HepG2 (cell line): ENCODE data around the gene TUT7. TPM values are rescaled to one million over a fixed set of nuclear protein-coding genes. Genes with fewer than 3 reads are reported as not detected.

Experiments used
- ATAC-seq: fragments of 200-7000 bp; cut with Tn5 transposase; 3 replicates; pipeline ENCODE4 v1.9.1; 2020; ENCODE audit warnings: mild to moderate bottlenecking, moderate library complexity
- BruUV-seq: library from RNA; stranded (reverse); fragments of 400-500 nt; replicated peaks from 2 replicates; lab custom pipeline; 2021; lab: Mats Ljungman, UMichigan
- CTCF ChIA-PET: fragments of 300-600 bp; formaldehyde crosslinking; extraction: SDS; loops from one replicate; lab custom pipeline; 2021; ENCODE audit warnings: low total read pairs, inconsistent platforms, low intra/inter-chr PET ratio; lab: Yijun Ruan, JAX
- POLR2A ChIA-PET: fragments of 350-600 bp; sonication (Branson Sonifier 250); formaldehyde crosslinking; loops from one replicate; lab custom pipeline; 2020; ENCODE audit warnings: antibody characterized with exemption, inconsistent platforms; lab: Yijun Ruan, JAX
- DNase-seq: peaks from one replicate; pipeline ENCODE4 v3.0.0-alpha.2; 2015; ENCODE audit warnings: low spot score
- FAIRE-seq: peaks from 3 replicates; lab custom pipeline; 2011; peaks lifted over from hg19 to GRCh38; lab: Jason Lieb, UNC
- H2AFZ ChIP-seq: one replicate; pipeline ENCODE4 v1.6.1; 2011; ENCODE audit warnings: low read length, inconsistent platforms
- H3K27ac ChIP-seq: fragments of 300-600 bp; 3 replicates; pipeline ENCODE4 v1.8.0; 2011; ENCODE audit warnings: mixed run types, mild to moderate bottlenecking, mixed read lengths, low read length, inconsistent platforms; ENCODE audit not compliant: insufficient read depth; ENCODE audit errors: extremely low read length
- H3K27me3 ChIP-seq, 2 experiments: fragments of 200-600 bp in 1 of 2; 2 replicates in 1 of 2; 3 replicates in 1 of 2; pipeline versions ENCODE4 v1.6.0 to v1.8.0; 2011; ENCODE audit warnings: low read length in 2 of 2, mild to moderate bottlenecking in 2 of 2, moderate library complexity in 2 of 2, inconsistent platforms in 1 of 2; ENCODE audit not compliant: insufficient read depth in 2 of 2, control insufficient read depth in 1 of 2
- H3K36me3 ChIP-seq, 2 experiments: fragments of 200-600 bp in 1 of 2; replicated peaks in 1 of 2; 2 replicates in 1 of 2; 3 replicates in 1 of 2; pipeline versions ENCODE4 v1.5.1 to v1.8.0; 2011; ENCODE audit warnings: low read length in 2 of 2, inconsistent platforms in 1 of 2; ENCODE audit not compliant: insufficient read depth in 2 of 2, control insufficient read depth in 1 of 2
- H3K4me1 ChIP-seq: 2 replicates; pipeline ENCODE4 v1.5.1; 2012; ENCODE audit warnings: low read length, inconsistent platforms; ENCODE audit not compliant: insufficient read depth
- H3K4me2 ChIP-seq: 2 replicates; pipeline ENCODE4 v1.6.0; 2011; ENCODE audit warnings: low read depth, low read length, inconsistent platforms
- H3K4me3 ChIP-seq, 3 experiments: fragments of 200-600 bp in 1 of 3; sonication (generic), shearing (Covaris generic) in 1 of 3; replicated peaks in 1 of 3; 2 replicates each; pipeline ENCODE4 v1.5.1; 2011 to 2016; ENCODE audit warnings: low read length in 3 of 3, inconsistent platforms in 2 of 3, low read depth in 2 of 3, mild to moderate bottlenecking in 2 of 3, control low read depth in 1 of 3, mixed read lengths in 1 of 3; ENCODE audit not compliant: insufficient read depth in 1 of 3
- H3K79me2 ChIP-seq: one replicate; pipeline ENCODE4 v1.6.1; 2011; ENCODE audit warnings: low read length, inconsistent platforms; ENCODE audit not compliant: insufficient read depth
- H3K9ac ChIP-seq: 2 replicates; pipeline ENCODE4 v1.6.0; 2011; ENCODE audit warnings: mild to moderate bottlenecking, low read depth, low read length, inconsistent platforms; ENCODE audit not compliant: insufficient read depth
- H3K9me3 ChIP-seq: 2 replicates; pipeline ENCODE4 v1.5.1; 2012; ENCODE audit warnings: mild to moderate bottlenecking, low read length
- H4K20me1 ChIP-seq: 2 replicates; pipeline ENCODE4 v1.6.0; 2011; ENCODE audit warnings: inconsistent platforms, mild to moderate bottlenecking, low read length, moderate library complexity; ENCODE audit not compliant: insufficient read depth
- ARNTL ChIP-seq: sonication (generic); formaldehyde crosslinking; IDR thresholded peaks from 2 replicates; pipeline ENCODE4 v1.4.0; 2020; ENCODE audit warnings: mild to moderate bottlenecking, missing genetic modification reagents
- MEF2D ChIP-seq: sonication (generic); formaldehyde crosslinking; IDR thresholded peaks from 2 replicates; pipeline ENCODE4 v1.5.1; 2020; ENCODE audit warnings: mild to moderate bottlenecking, missing genetic modification reagents
- NRL ChIP-seq: sonication (generic); formaldehyde crosslinking; IDR thresholded peaks from 2 replicates; pipeline ENCODE4 v1.5.0; 2020; ENCODE audit warnings: missing genetic modification reagents, mild to moderate bottlenecking, moderate library complexity, borderline replicate concordance
- RXRB ChIP-seq: IDR thresholded peaks from 2 replicates; pipeline ENCODE4 v1.6.1; 2016; ENCODE audit warnings: borderline replicate concordance, missing genetic modification reagents, missing compliant biosample characterization
- ZNF101 ChIP-seq: sonication (generic); formaldehyde crosslinking; IDR thresholded peaks from 2 replicates; pipeline ENCODE4 v1.4.0; 2020; ENCODE audit warnings: mild to moderate bottlenecking, low read depth, missing genetic modification reagents, borderline replicate concordance
- ZNF18 ChIP-seq: sonication (generic); formaldehyde crosslinking; IDR thresholded peaks from 2 replicates; pipeline ENCODE4 v1.8.0; 2022; ENCODE audit warnings: mild to moderate bottlenecking, missing genetic modification reagents; ENCODE audit not compliant: insufficient replicate concordance
- ZNF550 ChIP-seq: sonication (generic); formaldehyde crosslinking; IDR thresholded peaks from 2 replicates; pipeline ENCODE4 v1.4.0; 2020; ENCODE audit warnings: mild to moderate bottlenecking, missing genetic modification reagents, borderline replicate concordance
- ZNF768 ChIP-seq: sonication (generic); formaldehyde crosslinking; IDR thresholded peaks from 2 replicates; pipeline ENCODE4 v1.4.0; 2020; ENCODE audit warnings: missing genetic modification reagents
- WGBS: methylation state at CpG from one replicate; pipeline ENCODE4 v1.1.6; 2017; ENCODE audit warnings: low lambda C conversion rate; 5-methylcytosine and 5-hydroxymethylcytosine counted together
- in situ Hi-C: cut with HindIII; loops from 2 replicates; pipeline ENCODE4 v1.10.0; 2017; ENCODE audit warnings: low pct_unique_long_range_greater_than_20kb; ENCODE audit not compliant: extremely low pct_ligation_motif_present
- intact Hi-C: fragments of 100-400 bp; cut with micrococcal nuclease; formaldehyde crosslinking; loops from one replicate; pipeline ENCODE4 v1.10.0; 2022; ENCODE audit not compliant: unreplicated experiment
- polyA plus RNA-seq, 8 experiments: library from polyadenylated mRNA; depleted of rRNA in 3 of 8; stranded (reverse) in 7 of 8; unstranded in 1 of 8; fragments of >200 nt; fragmentation: Illumina TruSeq in 4 of 8; extraction: Trizol in 4 of 8; gene quantifications; 2 replicates each; pipeline versions ENCODE4 v1.2.1 to v1.2.3, GENCODE V29; 2011 to 2016; ENCODE audit warnings: low read depth in 4 of 8, missing spikeins in 1 of 8, mixed read lengths in 1 of 8; ENCODE audit not compliant: insufficient read depth in 1 of 8
- total RNA-seq, 5 experiments: library from RNA; depleted of rRNA; stranded (reverse); fragments of >200 nt; fragmentation: Illumina TruSeq; extraction: Trizol; gene quantifications; 2 replicates each; pipeline ENCODE4 v1.2.3, GENCODE V29; 2016; ENCODE audit warnings: low read depth in 1 of 5

Gene TUT7
- total and polyA plus RNA-seq, 2 of the 13 experiments (the other 11 are each of a cell fraction or from before 2014, with no cell fraction given), result 12.0 to 19.4 TPM

- TF ChIP-seq MEF2D (CRISPR knock-in tag) (no peak), ZNF768 (CRISPR knock-in tag) (no peak), ZNF550 (no peak), ZNF18 (CRISPR knock-in tag) (no peak), ZNF101 (CRISPR knock-in tag) (no peak), ARNTL (CRISPR knock-in tag) (no peak), NRL (CRISPR knock-in tag) (no peak), RXRB (CRISPR knock-in tag) (no peak)
- TF ChIP-seq, all 625 proteins: peak for 0
- ATAC-seq, result no peak
- BruUV-seq, result no TSS peak
- ChIA-PET CTCF (no interaction called here), POLR2A (no interaction called here)
- DNase-seq, result no peak
- Histone ChIP-seq H3K4me2 (no peak overlapping the region), H3K9me3 (no peaks in the 10 kb centered on the region), H3K4me3 (no peak overlapping the region), H3K27me3 (no peaks in the 10 kb centered on the region), H3K4me1 (peaks cover 13% of the 10 kb centered on the region), H4K20me1 (no peaks in the 10 kb centered on the region), H3K79me2 (no peaks in the 10 kb centered on the region), H3K9ac (no peak overlapping the region), H3K36me3 (peaks cover 0 to 2% of the 10 kb centered on the region in 2 experiments; a peak in 1 of 5 replicates), H2AFZ (no peak overlapping the region), H3K27ac (no peak overlapping the region)
- FAIRE-seq, result no peak
- in situ Hi-C loops, result loop anchor here (10.0 kb wide), 1 partner anchor 344 kb away; the partner anchor contains the start of gene NAA35
- 94% methylated on average over 6 of the region's 6 CpGs for WGBS
- intact Hi-C loops, result loop anchor here (5.0 to 10.0 kb wide), 3 partner anchors 64 to 1034 kb away; partner anchors contain the start of gene TUT7
Measured at GRCh38 chr9:86288499-86289198, 65.6 kb downstream of the TUT7 start.
